GM13977 (cell line): ENCODE measurements around the gene PCDHA5.
A peak's percentile ranks its signal among the peaks of the same experiment; 100 is the strongest.
"Not testable (repeated sequence)": the region's sequence is repeated elsewhere in the genome, so short reads cannot be mapped to it uniquely, and the experiment has no call there.

Source experiments
- DNase-seq: peaks from one replicate; pipeline ENCODE4 v3.0.0; 2012; ENCODE audit warnings: low spot score
- in situ Hi-C: fragments of 300-500 bp; cut with MboI; formaldehyde crosslinking; loops from one replicate; pipeline ENCODE4 v1.12.0; 2022; ENCODE audit warnings: low sequenced_read_pairs, low pct_unique_long_range_greater_than_20kb, mixed read lengths, inconsistent platforms; ENCODE audit not compliant: unreplicated experiment
- TF ChIP-seq, protein P1 (sequence below): IDR thresholded peaks from 2 replicates; pipeline ENCODE4 v1.5.1; 2012; ENCODE audit warnings: mild to moderate bottlenecking, control low read depth; ENCODE audit not compliant: insufficient read depth; ENCODE audit errors: extremely low read depth, missing control alignments

The PCDHA5 gene

DNA sequence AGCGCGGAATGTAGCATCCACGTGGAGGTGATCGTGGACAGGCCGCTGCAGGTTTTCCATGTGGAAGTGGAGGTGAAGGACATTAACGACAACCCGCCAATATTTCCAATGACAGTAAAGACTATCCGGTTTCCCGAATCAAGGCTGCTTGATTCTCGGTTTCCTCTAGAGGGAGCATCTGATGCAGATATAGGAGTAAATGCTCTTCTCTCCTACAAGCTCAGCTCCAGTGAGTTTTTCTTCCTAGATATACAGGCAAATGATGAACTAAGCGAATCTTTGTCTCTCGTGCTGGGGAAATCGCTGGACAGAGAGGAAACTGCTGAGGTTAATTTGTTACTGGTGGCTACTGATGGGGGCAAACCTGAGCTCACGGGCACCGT lies 26.2 kb upstream of the PCDHA5 start:
- TF ChIP-seq, protein P1, sequence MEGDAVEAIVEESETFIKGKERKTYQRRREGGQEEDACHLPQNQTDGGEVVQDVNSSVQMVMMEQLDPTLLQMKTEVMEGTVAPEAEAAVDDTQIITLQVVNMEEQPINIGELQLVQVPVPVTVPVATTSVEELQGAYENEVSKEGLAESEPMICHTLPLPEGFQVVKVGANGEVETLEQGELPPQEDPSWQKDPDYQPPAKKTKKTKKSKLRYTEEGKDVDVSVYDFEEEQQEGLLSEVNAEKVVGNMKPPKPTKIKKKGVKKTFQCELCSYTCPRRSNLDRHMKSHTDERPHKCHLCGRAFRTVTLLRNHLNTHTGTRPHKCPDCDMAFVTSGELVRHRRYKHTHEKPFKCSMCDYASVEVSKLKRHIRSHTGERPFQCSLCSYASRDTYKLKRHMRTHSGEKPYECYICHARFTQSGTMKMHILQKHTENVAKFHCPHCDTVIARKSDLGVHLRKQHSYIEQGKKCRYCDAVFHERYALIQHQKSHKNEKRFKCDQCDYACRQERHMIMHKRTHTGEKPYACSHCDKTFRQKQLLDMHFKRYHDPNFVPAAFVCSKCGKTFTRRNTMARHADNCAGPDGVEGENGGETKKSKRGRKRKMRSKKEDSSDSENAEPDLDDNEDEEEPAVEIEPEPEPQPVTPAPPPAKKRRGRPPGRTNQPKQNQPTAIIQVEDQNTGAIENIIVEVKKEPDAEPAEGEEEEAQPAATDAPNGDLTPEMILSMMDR = no peak
- no peak for DNase-seq
- in situ Hi-C loops = no loop called here

DNA sequence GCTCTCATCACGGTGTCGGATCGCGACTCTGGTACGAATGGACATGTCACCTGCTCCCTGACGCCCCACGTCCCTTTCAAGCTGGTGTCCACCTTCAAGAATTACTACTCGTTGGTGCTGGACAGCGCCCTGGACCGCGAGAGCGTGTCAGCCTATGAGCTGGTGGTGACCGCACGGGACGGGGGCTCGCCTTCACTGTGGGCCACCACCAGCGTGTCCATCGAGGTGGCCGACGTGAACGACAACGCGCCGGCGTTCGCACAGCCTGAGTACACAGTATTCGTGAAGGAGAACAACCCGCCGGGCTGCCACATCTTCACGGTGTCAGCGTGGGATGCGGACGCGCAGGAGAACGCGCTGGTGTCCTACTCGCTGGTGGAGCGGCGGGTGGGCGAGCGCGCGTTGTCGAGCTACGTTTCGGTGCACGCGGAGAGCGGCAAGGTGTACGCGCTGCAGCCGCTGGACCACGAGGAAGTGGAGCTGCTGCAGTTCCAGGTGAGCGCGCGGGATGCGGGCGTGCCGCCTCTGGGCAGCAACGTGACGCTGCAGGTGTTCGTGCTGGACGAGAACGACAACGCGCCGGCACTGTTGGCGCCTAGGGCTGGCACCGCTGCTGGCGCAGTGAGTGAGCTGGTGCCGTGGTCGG lies 25.2 kb upstream of the PCDHA5 start:
- in situ Hi-C loops, DNase-seq: not testable (repeated sequence)

DNA sequence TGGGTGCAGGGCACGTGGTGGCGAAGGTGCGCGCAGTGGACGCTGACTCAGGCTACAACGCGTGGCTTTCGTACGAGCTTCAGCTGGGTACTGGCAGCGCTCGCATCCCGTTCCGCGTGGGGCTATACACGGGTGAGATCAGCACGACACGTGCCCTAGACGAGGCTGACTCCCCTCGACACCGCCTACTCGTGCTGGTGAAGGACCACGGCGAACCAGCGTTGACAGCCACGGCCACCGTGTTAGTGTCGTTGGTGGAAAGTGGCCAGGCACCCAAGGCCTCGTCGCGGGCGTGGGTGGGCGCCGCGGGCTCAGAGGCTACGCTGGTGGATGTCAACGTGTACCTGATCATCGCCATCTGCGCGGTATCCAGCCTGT lies 24.7 kb upstream of the PCDHA5 start:
- in situ Hi-C loops = no loop called here
- TF ChIP-seq, protein P1 = no peak
- DNase-seq = no peak

DNA sequence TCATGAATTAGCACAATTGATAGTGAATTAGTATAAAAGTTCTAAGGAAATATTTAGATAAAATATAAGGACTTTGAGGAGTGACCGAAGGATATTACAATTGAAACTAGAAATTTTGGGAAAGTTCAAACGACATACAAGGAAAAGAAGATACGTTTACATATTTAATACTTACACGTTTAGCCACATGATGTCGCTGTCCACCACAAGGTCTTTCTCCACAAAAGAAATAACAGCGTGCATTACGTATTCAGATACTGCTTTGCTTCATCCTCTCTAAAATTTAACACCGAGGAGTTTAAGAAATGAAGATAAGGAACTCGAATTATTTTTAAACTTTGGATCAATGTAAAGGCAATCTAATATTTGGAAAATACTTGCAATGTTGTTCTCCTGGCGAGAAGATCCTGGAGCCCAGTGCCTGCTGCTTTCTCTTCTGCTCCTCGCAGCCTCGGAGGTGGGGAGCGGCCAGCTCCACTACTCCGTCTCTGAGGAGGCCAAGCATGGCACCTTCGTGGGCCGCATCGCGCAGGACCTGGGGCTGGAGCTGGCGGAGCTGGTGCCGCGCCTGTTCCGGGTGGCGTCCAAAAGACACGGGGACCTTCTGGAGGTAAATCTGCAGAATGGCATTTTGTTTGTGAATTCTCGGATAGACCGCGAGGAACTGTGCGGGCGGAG lies 20.5 kb upstream of the PCDHA5 start, which contains the start of gene PCDHA3:
PCDHA3 (plus strand) TSS at position 242 of the 678 bp plus-strand sequence.
- TF ChIP-seq, protein P1 = no peak
- no peak for DNase-seq

DNA sequence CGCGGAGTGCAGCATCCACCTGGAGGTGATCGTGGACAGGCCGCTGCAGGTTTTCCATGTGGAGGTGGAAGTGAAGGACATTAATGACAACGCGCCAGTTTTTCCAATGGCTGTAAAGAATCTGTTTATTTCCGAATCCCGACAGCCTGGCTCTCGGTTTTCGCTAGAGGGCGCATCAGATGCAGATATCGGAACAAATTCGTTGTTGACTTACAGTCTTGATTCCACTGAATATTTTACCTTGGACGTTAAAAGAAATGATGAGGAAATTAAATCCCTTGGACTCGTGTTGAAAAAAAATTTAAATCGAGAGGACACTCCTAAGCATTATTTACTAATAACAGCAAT lies 19.9 kb upstream of the PCDHA5 start:
- in situ Hi-C loops = no loop called here
- DNase-seq = no peak
- TF ChIP-seq, protein P1 = peak; percentile 11

More for the DNA sequence above, 20.5 kb upstream of the PCDHA5 start, which contains the start of gene PCDHA3:
- in situ Hi-C loops = no loop called here

DNA sequence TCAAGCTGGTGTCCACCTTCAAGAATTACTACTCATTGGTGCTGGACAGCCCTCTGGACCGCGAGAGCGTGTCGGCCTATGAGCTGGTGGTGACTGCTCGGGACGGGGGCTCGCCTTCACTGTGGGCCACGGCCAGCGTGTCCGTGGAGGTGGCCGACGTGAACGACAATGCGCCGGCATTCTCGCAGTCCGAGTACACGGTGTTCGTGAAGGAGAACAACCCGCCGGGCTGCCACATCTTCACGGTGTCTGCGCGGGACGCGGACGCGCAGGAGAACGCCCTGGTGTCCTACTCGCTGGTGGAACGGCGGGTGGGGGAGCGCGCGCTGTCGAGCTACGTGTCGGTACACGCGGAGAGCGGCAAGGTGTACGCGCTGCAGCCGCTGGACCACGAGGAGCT lies 19.0 kb upstream of the PCDHA5 start:
- in situ Hi-C loops, DNase-seq: not testable (repeated sequence)

DNA sequence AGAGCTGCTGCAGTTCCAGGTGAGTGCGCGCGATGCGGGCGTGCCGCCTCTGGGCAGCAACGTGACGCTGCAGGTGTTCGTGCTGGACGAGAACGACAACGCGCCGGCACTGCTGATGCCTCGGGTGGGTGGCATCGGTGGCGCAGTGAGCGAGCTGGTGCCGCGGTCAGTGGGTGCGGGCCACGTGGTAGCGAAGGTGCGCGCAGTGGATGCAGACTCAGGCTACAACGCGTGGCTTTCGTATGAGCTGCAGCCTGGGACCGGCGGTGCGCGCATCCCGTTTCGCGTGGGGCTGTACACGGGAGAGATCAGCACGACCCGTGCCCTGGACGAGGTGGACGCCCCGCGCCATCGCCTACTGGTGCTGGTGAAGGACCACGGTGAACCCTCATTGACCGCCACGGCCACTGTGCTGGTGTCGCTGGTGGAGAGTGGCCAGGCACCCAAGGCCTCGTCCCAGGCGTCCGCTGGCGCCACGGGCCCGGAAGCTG lies 18.6 kb upstream of the PCDHA5 start:
- in situ Hi-C loops = no loop called here
- TF ChIP-seq, protein P1 = no peak
- DNase-seq = no peak
